HAP-1 (cell line): Measurements from ENCODE around the gene SLC38A8.

Experiments
- DNase-seq, 2 experiments: peaks; one replicate each; pipeline ENCODE4 v3.0.0-alpha.2; 2016 to 2020; ENCODE audit warnings: low spot score in 2 of 2
- H3K27me3 ChIP-seq: fragments of 250-450 bp; sonication (Bioruptor Pico); 2 replicates; pipeline ENCODE4 v1.5.1; 2020; ENCODE audit warnings: low read depth, mild to moderate bottlenecking, moderate library complexity
- H3K36me3 ChIP-seq: fragments of 250-450 bp; sonication (Bioruptor Pico); replicated peaks from 2 replicates; pipeline ENCODE4 v1.5.1; 2020; ENCODE audit warnings: mild to moderate bottlenecking
- H3K4me1 ChIP-seq: fragments of 250-450 bp; sonication (Bioruptor Pico); 2 replicates; pipeline ENCODE4 v1.5.1; 2020; ENCODE audit warnings: mild to moderate bottlenecking
- H3K4me3 ChIP-seq: fragments of 250-450 bp; sonication (Bioruptor Pico); 2 replicates; pipeline ENCODE4 v1.5.1; 2020; ENCODE audit warnings: mild to moderate bottlenecking, moderate library complexity
- H3K9me3 ChIP-seq: fragments of 250-450 bp; sonication (Bioruptor Pico); 2 replicates; pipeline ENCODE4 v1.5.1; 2020; ENCODE audit warnings: mild to moderate bottlenecking, moderate library complexity
- in situ Hi-C: fragments of 300-500 bp; cut with MboI; formaldehyde crosslinking; loops from 3 replicates; pipeline ENCODE4 v1.14.3; 2020; ENCODE audit warnings: low sequenced_read_pairs, inconsistent platforms, mixed read lengths

Gene SLC38A8

GRCh38 chr16:84062734-84063640 is 20.4 kb upstream of the SLC38A8 start:
- Histone ChIP-seq H3K27me3 (no peaks in the 10 kb centered on the region), H3K4me3 (no peak overlapping the region), H3K4me1 (no peaks in the 10 kb centered on the region), H3K36me3 (peaks cover 67% of the 10 kb centered on the region), H3K9me3 (no peaks in the 10 kb centered on the region)
- in situ Hi-C loops = loop anchor here (5.0 kb wide), 1 partner anchor 106 kb away; no protein-coding TSS in a partner anchor
- DNase-seq = peak; percentile 41 to 90

GRCh38 chr16:84061236-84061819 is 18.7 kb upstream of the SLC38A8 start:
- Histone ChIP-seq H3K36me3 (peaks cover 64% of the 10 kb centered on the region), H3K4me1 (no peaks in the 10 kb centered on the region), H3K4me3 (no peak overlapping the region), H3K9me3 (no peaks in the 10 kb centered on the region), H3K27me3 (no peaks in the 10 kb centered on the region)
- in situ Hi-C loops = loop anchor here (5.0 kb wide), 1 partner anchor 104 kb away; no protein-coding TSS in a partner anchor
- DNase-seq = no peak

- in situ Hi-C loops = loop anchor here (5.0 to 10.0 kb wide), 2 partner anchors 103 to 235 kb away; no protein-coding TSS in a partner anchor
- H3K9me3 ChIP-seq = no peaks in the 10 kb centered on the region
- no peaks in the 10 kb centered on the region for H3K27me3 ChIP-seq
- peaks cover 66% of the 10 kb centered on the region for H3K36me3 ChIP-seq
- no peaks in the 10 kb centered on the region for H3K4me1 ChIP-seq
- no peak overlapping the region for H3K4me3 ChIP-seq
- no peak for DNase-seq
Observed at GRCh38 chr16:84059946-84060901, 17.6 kb upstream of the SLC38A8 start.

GRCh38 chr16:84059111-84059510 is 16.5 kb upstream of the SLC38A8 start:
- H3K4me3 ChIP-seq = no peak overlapping the region
- DNase-seq = no peak
- no peaks in the 10 kb centered on the region for H3K4me1 ChIP-seq
- in situ Hi-C loops = loop anchor here (10.0 kb wide), 1 partner anchor 234 kb away; no protein-coding TSS in a partner anchor
- H3K9me3 ChIP-seq = no peaks in the 10 kb centered on the region
- no peaks in the 10 kb centered on the region for H3K27me3 ChIP-seq
- H3K36me3 ChIP-seq = peaks cover 64% of the 10 kb centered on the region

- H3K4me3 ChIP-seq = no peak overlapping the region
- H3K9me3 ChIP-seq = no peaks in the 10 kb centered on the region
- no peaks in the 10 kb centered on the region for H3K4me1 ChIP-seq
- in situ Hi-C loops = loop anchor here (10.0 kb wide), 1 partner anchor 234 kb away; no protein-coding TSS in a partner anchor
- peaks cover 65% of the 10 kb centered on the region for H3K36me3 ChIP-seq
- no peak for DNase-seq
- H3K27me3 ChIP-seq = no peaks in the 10 kb centered on the region
Observed at GRCh38 chr16:84058664-84059063, 16.1 kb upstream of the SLC38A8 start.

GRCh38 chr16:84058211-84058610 is 15.6 kb upstream of the SLC38A8 start:
- Histone ChIP-seq H3K4me3 (no peak overlapping the region), H3K9me3 (no peaks in the 10 kb centered on the region), H3K4me1 (no peaks in the 10 kb centered on the region), H3K27me3 (no peaks in the 10 kb centered on the region), H3K36me3 (peaks cover 67% of the 10 kb centered on the region)
- in situ Hi-C loops = loop anchor here (10.0 kb wide), 1 partner anchor 233 kb away; no protein-coding TSS in a partner anchor
- DNase-seq = no peak

- in situ Hi-C loops = loop anchor here (10.0 kb wide), 1 partner anchor 232 kb away; no protein-coding TSS in a partner anchor
- Histone ChIP-seq H3K4me1 (no peaks in the 10 kb centered on the region), H3K4me3 (no peak overlapping the region), H3K9me3 (no peaks in the 10 kb centered on the region), H3K27me3 (no peaks in the 10 kb centered on the region), H3K36me3 (peaks cover 54% of the 10 kb centered on the region)
- no peak for DNase-seq
Observed at GRCh38 chr16:84056933-84057332, 14.3 kb upstream of the SLC38A8 start.

- Histone ChIP-seq H3K27me3 (no peaks in the 10 kb centered on the region), H3K4me3 (no peak overlapping the region), H3K36me3 (peaks cover 45% of the 10 kb centered on the region), H3K4me1 (no peaks in the 10 kb centered on the region), H3K9me3 (no peaks in the 10 kb centered on the region)
- no peak for DNase-seq
- in situ Hi-C loops = loop anchor here (10.0 kb wide), 1 partner anchor 231 kb away; no protein-coding TSS in a partner anchor
Observed at GRCh38 chr16:84055801-84056634, 13.4 kb upstream of the SLC38A8 start.

GRCh38 chr16:84055366-84055765 is 12.8 kb upstream of the SLC38A8 start:
- Histone ChIP-seq H3K9me3 (no peaks in the 10 kb centered on the region), H3K4me1 (no peaks in the 10 kb centered on the region), H3K27me3 (no peaks in the 10 kb centered on the region), H3K36me3 (peaks cover 43% of the 10 kb centered on the region), H3K4me3 (no peak overlapping the region)
- no peak for DNase-seq
- in situ Hi-C loops = loop anchor here (10.0 kb wide), 1 partner anchor 231 kb away; no protein-coding TSS in a partner anchor

- in situ Hi-C loops = loop anchor here (10.0 kb wide), 1 partner anchor 230 kb away; no protein-coding TSS in a partner anchor
- Histone ChIP-seq H3K9me3 (no peaks in the 10 kb centered on the region), H3K27me3 (no peaks in the 10 kb centered on the region), H3K4me3 (no peak overlapping the region), H3K36me3 (peaks cover 39% of the 10 kb centered on the region), H3K4me1 (no peaks in the 10 kb centered on the region)
- DNase-seq = no peak
Observed at GRCh38 chr16:84054916-84055315, 12.3 kb upstream of the SLC38A8 start.

- in situ Hi-C loops = loop anchor here (10.0 kb wide), 1 partner anchor 229 kb away; no protein-coding TSS in a partner anchor
- H3K9me3 ChIP-seq = no peaks in the 10 kb centered on the region
- H3K36me3 ChIP-seq = peaks cover 39% of the 10 kb centered on the region
Observed at GRCh38 chr16:84054271-84054670, 11.7 kb upstream of the SLC38A8 start.

GRCh38 chr16:84053237-84053636 is 10.6 kb upstream of the SLC38A8 start:
- no peak for DNase-seq
- Histone ChIP-seq H3K4me3 (no peak overlapping the region), H3K36me3 (peaks cover 31% of the 10 kb centered on the region), H3K27me3 (no peaks in the 10 kb centered on the region), H3K4me1 (no peaks in the 10 kb centered on the region), H3K9me3 (no peaks in the 10 kb centered on the region)
- in situ Hi-C loops = loop anchor here (10.0 kb wide), 1 partner anchor 228 kb away; no protein-coding TSS in a partner anchor

More at GRCh38 chr16:84054271-84054670, 11.7 kb upstream of the SLC38A8 start:
- Histone ChIP-seq H3K27me3 (no peaks in the 10 kb centered on the region), H3K4me3 (no peak overlapping the region), H3K4me1 (no peaks in the 10 kb centered on the region)
- DNase-seq = no peak
